DMS53 treated with DMSO at 0.1 percent for 48 hours (cell line): Measurements from ENCODE around the gene STK4.
"Not testable (repeated sequence)": the region's sequence is repeated elsewhere in the genome, so short reads cannot be mapped to it uniquely, and the experiment has no call there.

Experiments used
- DNase-seq: peaks from one replicate; lab custom pipeline; 2025; ENCODE audit not compliant: unreplicated experiment; lab: John Stamatoyannopoulos, UW

Gene STK4

GRCh38 chr20:45021631-45022030 lies 55.3 kb downstream of the STK4 start:
- no peak for DNase-seq

GRCh38 chr20:45023140-45023539 lies 56.8 kb downstream of the STK4 start:
- not testable (repeated sequence) for DNase-seq

- no peak for DNase-seq
Observed at GRCh38 chr20:45028424-45029136, 62.3 kb downstream of the STK4 start.

GRCh38 chr20:45029884-45030283 lies 63.6 kb downstream of the STK4 start:
- no peak for DNase-seq

GRCh38 chr20:45032276-45032675 lies 66.0 kb downstream of the STK4 start:
- DNase-seq = no peak

- no peak for DNase-seq
Observed at GRCh38 chr20:45032781-45033180, 66.5 kb downstream of the STK4 start.

- no peak for DNase-seq
Observed at GRCh38 chr20:45034436-45034835, 68.1 kb downstream of the STK4 start.

- peak; percentile 5 for DNase-seq
Observed at GRCh38 chr20:45036044-45036755, 69.9 kb downstream of the STK4 start.

GRCh38 chr20:45037050-45037449 lies 70.7 kb downstream of the STK4 start:
- DNase-seq = no peak

GRCh38 chr20:45037635-45038034 lies 71.3 kb downstream of the STK4 start:
- DNase-seq = no peak

- no peak for DNase-seq
Observed at GRCh38 chr20:45038745-45039474, 72.6 kb downstream of the STK4 start.

- DNase-seq = no peak
Observed at GRCh38 chr20:45039475-45039820, 73.1 kb downstream of the STK4 start.

GRCh38 chr20:45041464-45042337 lies 75.4 kb downstream of the STK4 start:
- DNase-seq = peak; percentile 71

GRCh38 chr20:45042978-45043377 lies 76.7 kb downstream of the STK4 start:
- no peak for DNase-seq

- peak; percentile 84 for DNase-seq
Observed at GRCh38 chr20:45044084-45044573, 77.8 kb downstream of the STK4 start.

GRCh38 chr20:45044601-45045000 lies 78.3 kb downstream of the STK4 start:
- no peak for DNase-seq

GRCh38 chr20:45047581-45048119 lies 81.3 kb downstream of the STK4 start:
- no peak for DNase-seq

- DNase-seq = no peak
Observed at GRCh38 chr20:45049438-45049837, 83.1 kb downstream of the STK4 start.

GRCh38 chr20:45049904-45050471 lies 83.7 kb downstream of the STK4 start:
- no peak for DNase-seq
